BLaER1 treated with 17β-estradiol and CSF1 and Interleukin-3, amounts not matched to agents 10 nM and 100 nM (cell line): Measurements from ENCODE around the gene RPL18A.

Experiments used
- H3K27ac ChIP-seq, 11 experiments: shearing (Covaris generic); formaldehyde crosslinking; 2 replicates each; pipeline ENCODE4 v1.8.1; 2022
- H3K27me3 ChIP-seq, 11 experiments: shearing (Covaris generic); formaldehyde crosslinking; 2 replicates each; pipeline ENCODE4 v1.8.1; 2022
- H3K36me3 ChIP-seq, 11 experiments: shearing (Covaris generic); formaldehyde crosslinking; 2 replicates each; pipeline ENCODE4 v1.8.1; 2022
- H3K4me1 ChIP-seq, 10 experiments: shearing (Covaris generic); formaldehyde crosslinking; 2 replicates each; pipeline ENCODE4 v1.8.1; 2022
- H3K4me2 ChIP-seq, 11 experiments: shearing (Covaris generic); formaldehyde crosslinking; 2 replicates each; pipeline ENCODE4 v1.8.1; 2022
- H3K4me3 ChIP-seq, 10 experiments: shearing (Covaris generic); formaldehyde crosslinking; 2 replicates each; pipeline ENCODE4 v1.8.1; 2022
- H3K9ac ChIP-seq, 11 experiments: shearing (Covaris generic); formaldehyde crosslinking; 2 replicates each; pipeline ENCODE4 v1.8.1; 2022
- H3K9me3 ChIP-seq, 11 experiments: shearing (Covaris generic); formaldehyde crosslinking; replicated peaks in 1 of 11; 2 replicates each; pipeline ENCODE4 v1.8.1; 2022
- H4K20me1 ChIP-seq, 11 experiments: shearing (Covaris generic); formaldehyde crosslinking; 2 replicates each; pipeline ENCODE4 v1.8.1; 2022
- Cebpa-rat ChIP-seq, 11 experiments: shearing (Covaris generic); IDR thresholded peaks; 2 replicates each; pipeline ENCODE4 v1.8.1; 2022

The RPL18A gene

GRCh38 chr19:17909003-17909732 is 49.5 kb downstream of the RPL18A start:
- TF ChIP-seq Cebpa-rat (IDR thresholded peaks at IDR 0.05): no peak

GRCh38 chr19:17910791-17911360 is 51.2 kb downstream of the RPL18A start:
- TF ChIP-seq Cebpa-rat (IDR thresholded peaks at IDR 0.05): no peak

More at GRCh38 chr19:17909003-17909732, 49.5 kb downstream of the RPL18A start:
- no peaks in the 10 kb centered on the region for H4K20me1 ChIP-seq
- H3K4me2 ChIP-seq: no peak overlapping the region; a peak in 1 of 22 replicates
- H3K27me3 ChIP-seq: no peaks in the 10 kb centered on the region
- H3K36me3 ChIP-seq: no peaks in the 10 kb centered on the region
- H3K4me1 ChIP-seq: peaks cover 0 to 16% (median 0%) of the 10 kb centered on the region in 10 experiments; a peak in 5 of 20 replicates
- no peak overlapping the region for H3K9ac ChIP-seq
- no peak overlapping the region for H3K27ac ChIP-seq
- peaks cover 30 to 60% (median 37%) of the 10 kb centered on the region in 11 experiments for H3K9me3 ChIP-seq
- H3K4me3 ChIP-seq: no peak overlapping the region

More at GRCh38 chr19:17910791-17911360, 51.2 kb downstream of the RPL18A start:
- Histone ChIP-seq H3K36me3 (no peaks in the 10 kb centered on the region), H3K27me3 (no peaks in the 10 kb centered on the region), H3K9ac (no peak overlapping the region), H3K4me2 (peak overlapping the region in 2 of 11 experiments; percentile 12 to 52; a peak in 4 of 22 replicates), H3K4me3 (no peak overlapping the region), H3K27ac (no peak overlapping the region), H4K20me1 (no peaks in the 10 kb centered on the region), H3K9me3 (peaks cover 33 to 69% (median 44%) of the 10 kb centered on the region in 11 experiments), H3K4me1 (peaks cover 0 to 16% (median 0%) of the 10 kb centered on the region in 10 experiments; a peak in 5 of 20 replicates)
